ENCODE data around the gene ZBTB12.
"Not testable (repeated sequence)": the region's sequence is repeated elsewhere in the genome, so short reads cannot be mapped to it uniquely, and the experiment has no call there.

The ZBTB12 gene

DNA sequence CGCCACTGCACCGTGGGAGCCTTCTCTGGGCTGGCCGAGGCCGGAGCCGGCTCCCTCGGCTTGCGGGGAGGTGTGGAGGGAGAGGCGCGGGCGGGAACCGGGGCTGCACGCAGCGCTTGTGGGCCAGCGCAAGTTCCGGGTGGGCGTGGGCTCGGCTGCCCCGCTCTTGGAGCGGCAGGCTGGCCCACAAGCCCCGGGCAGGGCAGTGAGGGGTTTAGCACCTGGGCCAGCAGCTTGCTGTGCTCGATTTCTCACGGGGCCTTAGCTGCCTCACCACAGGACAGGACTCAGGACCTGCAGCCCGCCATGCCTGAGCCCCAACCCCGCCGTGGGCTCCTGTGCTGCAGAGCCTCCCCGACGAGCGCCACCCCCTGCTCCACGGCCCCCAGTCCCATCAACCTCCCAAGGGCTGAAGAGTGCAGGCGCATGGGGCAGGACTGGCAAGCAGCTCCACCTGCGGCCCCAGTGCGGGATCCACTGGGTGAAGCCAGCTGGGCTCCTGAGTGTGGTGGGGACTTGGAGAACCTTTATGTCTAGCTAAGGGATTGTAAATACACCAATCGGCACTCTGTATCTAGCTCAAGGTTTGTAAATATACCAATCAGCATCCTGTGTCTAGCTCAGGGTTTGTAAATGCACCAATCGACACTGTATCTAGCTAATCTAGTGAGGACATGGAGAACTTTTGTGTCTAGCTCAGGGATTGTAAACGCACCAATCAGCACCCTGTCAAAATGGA lies 49.7 kb downstream of the ZBTB12 start:
- not testable (repeated sequence) for DNase-seq (ENCODE audit: low read depth in 3 of 3, low spot score in 1 of 3)

DNA sequence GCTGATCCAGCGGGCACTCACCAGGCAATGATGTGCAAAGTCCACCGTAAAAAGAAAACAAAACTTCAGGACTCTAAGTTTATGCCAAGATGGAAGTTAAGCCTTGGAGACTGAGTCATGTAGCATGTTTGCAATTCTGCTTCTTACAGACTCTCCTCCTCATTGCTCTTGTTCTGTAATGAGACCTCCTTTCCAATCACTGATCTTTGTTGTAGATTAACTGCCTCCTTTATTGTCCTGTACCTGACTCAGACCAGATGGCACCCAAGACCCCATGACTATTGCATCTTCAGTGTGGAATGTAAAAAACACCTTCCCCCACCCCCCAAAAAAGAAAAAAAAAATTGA lies 50.4 kb downstream of the ZBTB12 start:
- no peak for DNase-seq (ENCODE audit: low read depth in 3 of 3, low spot score in 1 of 3)

DNA sequence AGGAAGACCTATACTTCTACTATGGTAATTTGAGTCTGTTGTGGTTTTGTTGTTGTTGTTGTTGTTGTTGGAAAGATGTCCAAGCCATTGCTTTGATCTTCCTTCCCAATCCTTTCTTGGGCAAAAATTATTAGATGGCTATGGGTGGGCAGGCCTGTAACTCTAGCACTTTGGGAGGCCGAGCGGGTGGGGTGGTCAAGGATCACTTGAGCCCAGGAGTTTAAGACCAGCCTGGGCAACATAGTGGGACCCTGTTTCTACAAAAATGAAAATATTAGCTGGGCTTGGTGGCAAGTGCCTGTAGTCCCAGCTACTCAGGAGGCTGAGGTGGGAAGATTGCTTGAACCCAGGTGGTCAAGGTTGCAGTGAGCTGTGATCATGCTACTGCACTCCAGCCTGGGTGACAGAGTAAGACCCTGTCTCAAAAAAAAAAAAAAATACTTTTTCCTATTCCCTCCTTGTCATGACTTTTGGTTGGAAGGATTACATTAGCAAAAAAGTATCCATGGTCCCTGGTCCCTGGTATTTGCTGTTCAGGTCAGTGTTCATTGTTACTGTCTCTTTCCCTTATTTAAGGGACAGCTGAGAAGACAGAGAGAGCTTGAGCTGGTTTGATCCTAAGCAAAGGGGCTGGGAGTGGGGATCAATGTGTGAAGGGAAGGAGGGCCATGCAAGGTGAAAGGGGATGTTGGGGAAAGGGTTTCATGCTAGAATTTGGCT lies 51.0 kb downstream of the ZBTB12 start:
- DNase-seq (ENCODE audit: low read depth in 3 of 3, low spot score in 1 of 3) = no peak
